Hypothalamus (tissue), 51 donors: ENCODE results near the gene IMPG2.

ENCODE experiments used
- DNase-seq, 51 donors: peaks; one replicate each; lab custom pipeline; 2025; lab: John Stamatoyannopoulos, UW

The IMPG2 gene

GRCh38 chr3:101243285-101244211 lies 76.8 kb downstream of the IMPG2 start:
- DNase-seq = no peak

GRCh38 chr3:101240719-101241399 lies 79.5 kb downstream of the IMPG2 start:
- no peak for DNase-seq

- DNase-seq = no peak
Measured at GRCh38 chr3:101235048-101235447, 85.3 kb downstream of the IMPG2 start.

- DNase-seq = no peak
Measured at GRCh38 chr3:101230618-101231017, 89.8 kb downstream of the IMPG2 start.

GRCh38 chr3:101229681-101230080 lies 90.7 kb downstream of the IMPG2 start:
- DNase-seq = no peak

GRCh38 chr3:101228441-101228840 lies 91.9 kb downstream of the IMPG2 start:
- DNase-seq = no peak

GRCh38 chr3:101224739-101225138 lies 95.6 kb downstream of the IMPG2 start:
- no peak for DNase-seq

GRCh38 chr3:101223016-101223415 lies 97.4 kb downstream of the IMPG2 start:
- DNase-seq = no peak

GRCh38 chr3:101219842-101220560 lies 100.4 kb downstream of the IMPG2 start:
- DNase-seq = no peak

GRCh38 chr3:101217472-101218245 lies 102.7 kb downstream of the IMPG2 start:
- no peak for DNase-seq

GRCh38 chr3:101216710-101217465 lies 103.5 kb downstream of the IMPG2 start:
- DNase-seq = no peak

GRCh38 chr3:101212730-101213129 lies 107.6 kb downstream of the IMPG2 start:
- DNase-seq = no peak

GRCh38 chr3:101204246-101204645 lies 116.1 kb downstream of the IMPG2 start:
- peak in 3 of 51 donors; percentile 1 to 6 (median 2) for DNase-seq

- no peak for DNase-seq
Measured at GRCh38 chr3:101203411-101203810, 117.0 kb downstream of the IMPG2 start.

GRCh38 chr3:101202640-101203039 lies 117.7 kb downstream of the IMPG2 start:
- DNase-seq = no peak

- no peak for DNase-seq
Measured at GRCh38 chr3:101200461-101200860, 119.9 kb downstream of the IMPG2 start.

- peak in 1 of 51 donors; percentile 29 for DNase-seq
Measured at GRCh38 chr3:101195951-101196713, 124.2 kb downstream of the IMPG2 start.

GRCh38 chr3:101194392-101194791 lies 126.0 kb downstream of the IMPG2 start:
- no peak for DNase-seq

GRCh38 chr3:101193957-101194356 lies 126.4 kb downstream of the IMPG2 start:
- DNase-seq = no peak
